Transverse colon (tissue), 4 donors: ENCODE measurements around the gene PRICKLE4.

ENCODE experiments used
- CTCF ChIP-seq, 5 experiments: fragments of 200-600 bp in 3 of 5; fragments of 450-650 bp in 2 of 5; sonication (generic) in 3 of 5; IDR thresholded peaks; 1 replicate in 2 of 5; 2 replicates in 3 of 5; pipeline ENCODE4 v1.5.1; 2016 to 2017; ENCODE audit warnings: antibody characterized with exemption in 5 of 5, inconsistent platforms in 3 of 5, mild to moderate bottlenecking in 2 of 5, moderate library complexity in 1 of 5
- EP300 ChIP-seq: sonication (generic); formaldehyde crosslinking; IDR thresholded peaks from one replicate; pipeline ENCODE4 v1.6.1; 2017; ENCODE audit warnings: antibody characterized with exemption, low read depth
- POLR2A ChIP-seq: fragments of 450-650 bp; IDR thresholded peaks from one replicate; pipeline ENCODE4 v1.6.1; 2016; ENCODE audit warnings: antibody characterized with exemption, mild to moderate bottlenecking, moderate library complexity
- POLR2AphosphoS5 ChIP-seq, 3 donors: sonication (generic); formaldehyde crosslinking; IDR thresholded peaks; one replicate each; pipeline ENCODE4 v1.6.1; 2016; ENCODE audit warnings: antibody characterized with exemption in 3 of 3

GRCh38 chr6:41774841-41775240, 5.7 kb upstream of the PRICKLE4 start:
- TF ChIP-seq CTCF (IDR thresholded peaks at IDR 0.05) (no peak), POLR2AphosphoS5 (IDR thresholded peaks at IDR 0.05) (no peak), POLR2A (no peak), EP300 (no peak)
